GM19023 (cell line): ENCODE measurements around the gene EFTUD2.

Experiments
- ATAC-seq: cut with Tn5 transposase; IDR thresholded peaks from one replicate; pipeline ENCODE4 v1.9.1; 2021; ENCODE audit warnings: mild to moderate bottlenecking, moderate library complexity; ENCODE audit not compliant: unreplicated experiment

The EFTUD2 gene

GRCh38 chr17:44911133-44912001 lies 12.1 kb upstream of the EFTUD2 start:
- no peak for ATAC-seq

GRCh38 chr17:44910231-44911106 lies 11.2 kb upstream of the EFTUD2 start:
- no peak for ATAC-seq

- ATAC-seq = no peak
Observed at GRCh38 chr17:44909681-44910144, 10.5 kb upstream of the EFTUD2 start.

- no peak for ATAC-seq
Observed at GRCh38 chr17:44908761-44909326, 9.6 kb upstream of the EFTUD2 start.

GRCh38 chr17:44907729-44908470 lies 8.7 kb upstream of the EFTUD2 start:
- no peak for ATAC-seq

- no peak for ATAC-seq
Observed at GRCh38 chr17:44906763-44907728, 7.8 kb upstream of the EFTUD2 start.

GRCh38 chr17:44906010-44906646 lies 6.9 kb upstream of the EFTUD2 start:
- no peak for ATAC-seq

- no peak for ATAC-seq
Observed at GRCh38 chr17:44905006-44906000, 6.1 kb upstream of the EFTUD2 start.

GRCh38 chr17:44904001-44904984 lies 5.0 kb upstream of the EFTUD2 start:
- no peak for ATAC-seq

GRCh38 chr17:44903012-44903685 lies 3.9 kb upstream of the EFTUD2 start:
- no peak for ATAC-seq

GRCh38 chr17:44902135-44902760 lies 3.0 kb upstream of the EFTUD2 start:
- no peak for ATAC-seq

GRCh38 chr17:44901411-44901921 lies 2.2 kb upstream of the EFTUD2 start:
- no peak for ATAC-seq

- no peak for ATAC-seq
Observed at GRCh38 chr17:44900894-44901293, 1.6 kb upstream of the EFTUD2 start.

- no peak for ATAC-seq
Observed at GRCh38 chr17:44898768-44899073, 524 bp downstream of the EFTUD2 start.

GRCh38 chr17:44894642-44895041 lies 4.6 kb downstream of the EFTUD2 start:
- no peak for ATAC-seq

- ATAC-seq = no peak
Observed at GRCh38 chr17:44892250-44892649, 7.0 kb downstream of the EFTUD2 start.
